K562 (cell line): ENCODE measurements around the gene FKBP8. TPM values are rescaled to one million over a fixed set of nuclear protein-coding genes. Genes with fewer than 3 reads are reported as not detected.
A peak's percentile ranks its signal among the peaks of the same experiment; 100 is the strongest.

Experiments
- ATF3 ChIP-seq, 2 experiments: fragments of 450-650 bp in 1 of 2; sonication (generic) in 1 of 2; formaldehyde crosslinking in 1 of 2; IDR thresholded peaks in 1 of 2; conservative IDR thresholded peaks in 1 of 2; 2 replicates each; pipeline versions ENCODE4 v1.6.1 to v1.8.1; 2016 to 2023; ENCODE audit warnings: mild to moderate bottlenecking in 2 of 2, moderate library complexity in 2 of 2, inconsistent platforms in 1 of 2, missing genetic modification reagents in 1 of 2
- ATF4 ChIP-seq: fragments of 450-650 bp; formaldehyde crosslinking; IDR thresholded peaks from 2 replicates; pipeline ENCODE4 v1.4.0; 2022; ENCODE audit warnings: mild to moderate bottlenecking, moderate library complexity
- CBX8 ChIP-seq: fragments of 200-600 bp; sonication (generic); IDR thresholded peaks from 2 replicates; pipeline ENCODE4 v1.6.1; 2012; ENCODE audit warnings: borderline replicate concordance, mixed run types, low read depth, mild to moderate bottlenecking, moderate library complexity, mixed read lengths, low read length, control low read depth, inconsistent platforms; ENCODE audit not compliant: poor library complexity, severe bottlenecking; ENCODE audit errors: extremely low read depth
- CREB1 ChIP-seq, 2 experiments: sonication (generic) in 1 of 2; formaldehyde crosslinking in 1 of 2; IDR thresholded peaks; 2 replicates each; pipeline versions ENCODE4 v1.6.1 to v1.8.0; 2012 to 2022; ENCODE audit warnings: inconsistent platforms in 1 of 2, mild to moderate bottlenecking in 1 of 2, missing genetic modification reagents in 1 of 2, moderate library complexity in 1 of 2
- E2F5 ChIP-seq: sonication (generic); formaldehyde crosslinking; IDR thresholded peaks from 2 replicates; pipeline ENCODE4 v1.8.0; 2022; ENCODE audit warnings: mild to moderate bottlenecking, missing genetic modification reagents
- ETS1 ChIP-seq: conservative IDR thresholded peaks from 2 replicates; pipeline ENCODE4 v1.6.1; 2011; ENCODE audit warnings: low read depth, mild to moderate bottlenecking, low read length; ENCODE audit not compliant: control insufficient read depth
- MEF2D ChIP-seq: conservative IDR thresholded peaks from 2 replicates; pipeline ENCODE4 v1.6.1; 2016; ENCODE audit warnings: low read depth, missing genetic modification characterization, missing compliant biosample characterization
- RFX1 ChIP-seq: fragments of 450-650 bp; IDR thresholded peaks from 2 replicates; pipeline ENCODE4 v1.6.1; 2016; ENCODE audit warnings: mild to moderate bottlenecking, moderate library complexity
- STAT5B ChIP-seq: fragments of 250-450 bp; sonication (Bioruptor Pico); IDR thresholded peaks from 2 replicates; pipeline ENCODE4 v1.8.0; 2021; ENCODE audit warnings: mild to moderate bottlenecking, inconsistent platforms
- ZBTB40 ChIP-seq, 2 experiments: fragments of 450-650 bp in 1 of 2; sonication (generic) in 1 of 2; formaldehyde crosslinking in 1 of 2; IDR thresholded peaks; 2 replicates each; pipeline versions ENCODE4 v1.7.1 to v1.9.0; 2016 to 2022; ENCODE audit warnings: inconsistent platforms in 1 of 2, mild to moderate bottlenecking in 1 of 2, missing genetic modification reagents in 1 of 2
- polyA plus RNA-seq, 8 experiments: library from polyadenylated mRNA; depleted of rRNA in 4 of 8; stranded (reverse) in 5 of 8; unstranded in 3 of 8; fragments of >200 nt; fragmentation: Nextera tagmentation in 2 of 8; fragmentation: Illumina TruSeq in 1 of 8; extraction: Ambion mirVana in 2 of 8; extraction: Trizol in 1 of 8; gene quantifications; 2 replicates each; pipeline versions ENCODE4 v1.2.1 to v1.2.3, GENCODE V29; 2011 to 2014; ENCODE audit warnings: inconsistent platforms in 1 of 8, missing spikeins in 1 of 8
- total RNA-seq, 7 experiments: library from RNA; depleted of rRNA in 6 of 7; stranded (reverse); fragments of >200 nt in 6 of 7; fragmentation: Illumina TruSeq in 2 of 7; extraction: Trizol in 2 of 7; gene quantifications; 2 replicates each; pipeline versions ENCODE4 v1.2.1 to v1.2.3, GENCODE V29; 2011 to 2021; ENCODE audit warnings: low replicate concordance in 1 of 7

The FKBP8 gene
- total and polyA plus RNA-seq, 9 of the 15 experiments (the other 6 are each of a cell fraction or from before 2014, with no cell fraction given) = 0.46 to 236 (median 104) TPM

GRCh38 chr19:18571564-18572344, 28.4 kb upstream of the FKBP8 start, which contains the start of gene UBA52 (continued):
- TF ChIP-seq ZBTB40 (IDR thresholded peaks at IDR 0.05) (peak; percentile 92), ZBTB40 (CRISPR knock-in tag; IDR thresholded peaks at IDR 0.05) (no peak), CREB1 (IDR thresholded peaks at IDR 0.05) (peak; percentile 97), CREB1 (CRISPR knock-in tag; IDR thresholded peaks at IDR 0.05) (peak; percentile 98), E2F5 (CRISPR knock-in tag) (no peak), ATF4 (CRISPR knock-in tag) (0 out of 2 replicates have a peak, but pooled peaks have one; percentile 49), MEF2D (tag) (no peak), ETS1 (peak; percentile 97), CBX8 (no peak), RFX1 (no peak), STAT5B (no peak), ATF3 (IDR thresholded peaks at IDR 0.05) (no peak; the same call in 1 of the 2 replicates), ATF3 (CRISPR knock-in tag; conservative IDR thresholded peaks at IDR 0.05) (no peak; the same call in 1 of the 2 replicates)
